ENCODE results near the gene RPP25L. TPM values are rescaled to one million over a fixed set of nuclear protein-coding genes. Genes with fewer than 3 reads are reported as not detected.
"Not testable (repeated sequence)": the region's sequence is repeated elsewhere in the genome, so short reads cannot be mapped to it uniquely, and the experiment has no call there.

Gene RPP25L
- total RNA-seq, 6 donors from 2014 or later: 16.5 to 27.0 (median 21.7) TPM

DNA sequence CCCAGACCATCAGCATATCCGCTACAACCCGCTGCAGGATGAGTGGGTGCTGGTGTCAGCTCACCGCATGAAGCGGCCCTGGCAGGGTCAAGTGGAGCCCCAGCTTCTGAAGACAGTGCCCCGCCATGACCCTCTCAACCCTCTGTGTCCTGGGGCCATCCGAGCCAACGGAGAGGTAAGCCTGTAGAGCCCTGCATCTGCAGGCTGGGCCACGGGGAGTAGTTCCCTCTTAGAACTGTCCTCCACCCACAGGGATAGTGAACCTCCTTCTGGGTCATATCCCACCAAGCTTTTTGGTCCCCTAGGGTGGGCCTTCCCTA lies 35.1 kb upstream of the RPP25L start:
- no peak for DNase-seq
- Histone ChIP-seq H3K4me1 (peaks cover 28 to 36% (median 30%) of the 10 kb centered on the region in 4 donors), H3K27ac (peak overlapping the region; percentile 76 to 91 (median 83)), H3K27me3 (no peaks in the 10 kb centered on the region), H3K9me3 (no peaks in the 10 kb centered on the region), H3K36me3 (peaks cover 8 to 24% (median 15%) of the 10 kb centered on the region in 4 donors), H3K4me3 (peak overlapping the region; percentile 52 to 92 (median 76))
- no peak for TF ChIP-seq POLR2A (IDR thresholded peaks at IDR 0.05)
- TF ChIP-seq EP300 (IDR thresholded peaks at IDR 0.05): no peak
- 0% methylated on average over 6 to 8 of the region's 8 CpGs for WGBS, 2 donors
- ATAC-seq (ENCODE audit: low FRiP score in 2 of 2): peak in 1 of 2 donors; percentile 4

DNA sequence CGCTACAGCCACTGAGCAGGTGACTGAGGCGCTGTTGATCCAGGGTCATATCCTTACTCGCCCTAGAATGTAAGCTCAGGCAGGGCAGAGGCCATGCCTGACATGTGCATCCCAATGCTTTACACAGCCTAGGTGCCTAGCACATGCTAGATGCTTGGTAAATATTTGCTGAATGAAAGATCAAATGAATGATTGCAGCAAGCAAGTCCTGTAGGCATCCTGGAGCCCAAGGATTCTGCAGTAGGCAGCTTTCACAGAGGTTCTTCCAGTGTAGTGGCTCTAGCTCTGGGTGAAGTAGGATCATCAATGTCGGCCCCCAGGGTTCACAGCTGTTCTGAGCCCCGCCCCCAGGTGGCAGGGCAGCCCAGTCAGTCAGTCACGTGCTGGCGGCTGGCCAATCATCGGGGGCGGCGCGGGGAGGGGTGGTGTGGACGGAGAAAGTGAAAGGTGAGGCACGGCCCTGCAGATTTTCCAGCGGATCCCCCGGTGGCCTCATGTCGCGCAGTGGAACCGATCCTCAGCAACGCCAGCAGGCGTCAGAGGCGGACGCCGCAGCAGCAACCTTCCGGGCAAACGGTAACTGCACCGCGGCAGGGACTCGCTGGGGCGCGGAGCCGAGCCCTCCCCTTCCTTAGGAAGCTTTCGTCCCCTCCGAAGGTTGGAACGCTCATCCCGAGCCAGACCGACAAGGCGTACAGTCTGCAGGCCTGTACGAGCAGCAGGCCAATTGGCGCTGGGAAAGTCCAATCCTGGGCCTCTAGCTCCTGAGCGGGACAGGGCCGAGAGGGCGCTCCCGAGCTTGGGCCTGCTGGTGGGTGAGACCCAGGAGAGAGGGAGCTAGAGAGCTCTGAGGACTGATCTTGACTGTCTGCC lies 34.5 kb upstream of the RPP25L start, which contains the start of gene GALT:
Gene GALT, plus strand, starts transcription at position 465 of the 873 bp plus-strand sequence. Its CDS starts 30 bp downstream, at position 495.
- DNase-seq: peak; percentile 99 to 100
- Histone ChIP-seq H3K27me3 (no peaks in the 10 kb centered on the region), H3K4me1 (peaks cover 25 to 31% (median 26%) of the 10 kb centered on the region in 4 donors), H3K27ac (peak within 1 kb of the TSS; percentile 76 to 91 (median 83)), H3K36me3 (peaks cover 8 to 24% (median 15%) of the 10 kb centered on the region in 4 donors), H3K4me3 (peak within 1 kb of the TSS; percentile 52 to 92 (median 76)), H3K9me3 (no peaks in the 10 kb centered on the region)
- TF ChIP-seq POLR2A (IDR thresholded peaks at IDR 0.05) (peak in 3 of 4 donors; percentile 23 to 75 (median 64)), EP300 (IDR thresholded peaks at IDR 0.05) (no peak), POLR2AphosphoS5 (IDR thresholded peaks at IDR 0.05) (peak; percentile 24 to 81)
- TF ChIP-seq, protein P1, sequence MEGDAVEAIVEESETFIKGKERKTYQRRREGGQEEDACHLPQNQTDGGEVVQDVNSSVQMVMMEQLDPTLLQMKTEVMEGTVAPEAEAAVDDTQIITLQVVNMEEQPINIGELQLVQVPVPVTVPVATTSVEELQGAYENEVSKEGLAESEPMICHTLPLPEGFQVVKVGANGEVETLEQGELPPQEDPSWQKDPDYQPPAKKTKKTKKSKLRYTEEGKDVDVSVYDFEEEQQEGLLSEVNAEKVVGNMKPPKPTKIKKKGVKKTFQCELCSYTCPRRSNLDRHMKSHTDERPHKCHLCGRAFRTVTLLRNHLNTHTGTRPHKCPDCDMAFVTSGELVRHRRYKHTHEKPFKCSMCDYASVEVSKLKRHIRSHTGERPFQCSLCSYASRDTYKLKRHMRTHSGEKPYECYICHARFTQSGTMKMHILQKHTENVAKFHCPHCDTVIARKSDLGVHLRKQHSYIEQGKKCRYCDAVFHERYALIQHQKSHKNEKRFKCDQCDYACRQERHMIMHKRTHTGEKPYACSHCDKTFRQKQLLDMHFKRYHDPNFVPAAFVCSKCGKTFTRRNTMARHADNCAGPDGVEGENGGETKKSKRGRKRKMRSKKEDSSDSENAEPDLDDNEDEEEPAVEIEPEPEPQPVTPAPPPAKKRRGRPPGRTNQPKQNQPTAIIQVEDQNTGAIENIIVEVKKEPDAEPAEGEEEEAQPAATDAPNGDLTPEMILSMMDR (IDR thresholded peaks at IDR 0.05): peak; percentile 19 to 73 (median 66)
- ATAC-seq (ENCODE audit: low FRiP score in 2 of 2): peak; percentile 94
- WGBS, 2 donors: 5 to 36% methylated on average over 5 to 38 of the region's 43 CpGs

DNA sequence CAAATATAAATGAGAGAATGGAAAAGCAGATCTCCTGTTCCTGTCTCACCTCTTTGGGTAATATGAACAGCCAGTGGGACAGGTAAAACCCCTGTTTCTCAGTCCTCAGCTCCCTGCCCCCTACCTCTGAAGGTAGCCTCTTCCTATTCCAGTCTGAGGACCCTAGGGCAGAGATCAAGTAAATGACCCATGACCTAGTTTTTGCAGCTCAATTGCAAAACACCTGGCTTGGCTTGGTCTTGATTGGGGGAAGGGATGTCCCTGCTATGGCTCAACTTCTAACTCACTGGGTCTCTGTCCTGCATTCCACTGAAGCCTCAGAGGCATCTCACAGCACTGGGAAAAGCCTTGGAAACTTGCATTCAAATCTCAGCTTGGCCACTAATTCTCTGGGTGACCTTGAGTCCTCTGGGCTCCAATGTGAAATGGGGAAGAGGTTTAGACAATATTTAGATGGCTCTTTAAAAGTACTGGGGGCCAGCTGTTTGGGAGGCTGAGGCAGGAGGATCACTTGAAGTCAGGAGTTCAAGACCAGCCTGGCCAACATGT lies 32.9 kb upstream of the RPP25L start:
- Histone ChIP-seq H3K4me3 (no peak overlapping the region), H3K27ac (no peak overlapping the region)
- no peak for DNase-seq

DNA sequence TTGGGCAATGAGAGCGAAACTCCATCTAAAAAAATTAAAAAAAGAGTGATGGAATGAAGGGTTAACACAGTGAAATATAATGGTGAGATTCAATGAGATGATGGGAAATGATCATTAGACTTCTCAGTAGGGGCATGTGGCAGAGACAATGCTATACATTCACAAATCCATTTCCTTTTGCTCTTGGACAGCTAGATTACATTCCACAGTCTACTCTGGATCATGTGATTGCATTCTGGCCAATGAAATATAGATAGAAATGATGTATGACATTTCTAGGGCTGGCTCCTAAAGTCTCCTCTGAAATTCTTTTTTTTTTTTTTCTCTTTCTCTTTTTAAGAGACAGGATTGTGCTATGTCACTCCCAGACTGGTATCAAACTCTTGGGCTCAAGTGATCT lies 30.8 kb upstream of the RPP25L start:
- ATAC-seq (ENCODE audit: low FRiP score in 2 of 2): no peak
- DNase-seq: no peak
- H3K4me3 ChIP-seq: no peak overlapping the region

More for the DNA sequence above, 32.9 kb upstream of the RPP25L start:
- Histone ChIP-seq H3K9me3 (no peaks in the 10 kb centered on the region), H3K27me3 (no peaks in the 10 kb centered on the region), H3K36me3 (peaks cover 5 to 18% (median 14%) of the 10 kb centered on the region in 4 donors), H3K4me1 (peaks cover 17 to 24% (median 18%) of the 10 kb centered on the region in 4 donors)
- TF ChIP-seq POLR2AphosphoS5 (IDR thresholded peaks at IDR 0.05) (no peak), EP300 (IDR thresholded peaks at IDR 0.05) (no peak), POLR2A (IDR thresholded peaks at IDR 0.05) (no peak)
- TF ChIP-seq, protein P1 (IDR thresholded peaks at IDR 0.05): no peak
- no peak for ATAC-seq (ENCODE audit: low FRiP score in 2 of 2)

DNA sequence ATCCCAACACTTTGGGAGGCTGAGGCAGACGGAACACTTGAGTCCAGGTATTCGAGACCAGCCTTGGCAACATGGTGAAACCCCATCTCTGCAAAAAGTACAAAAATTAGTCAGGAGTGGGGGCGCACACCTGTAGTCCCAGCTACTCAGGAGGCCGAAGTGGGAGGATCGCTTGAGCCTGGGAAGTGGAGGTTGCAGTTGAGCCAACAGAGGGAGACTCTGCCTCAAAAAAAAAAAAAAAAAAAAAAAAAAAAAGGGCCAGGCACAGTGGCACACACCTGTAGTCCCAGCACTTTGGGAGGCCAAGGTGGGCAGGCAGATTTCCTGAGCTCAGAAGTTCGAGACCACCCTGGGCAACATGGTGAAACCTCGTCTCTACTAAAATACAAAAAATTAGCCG lies 27.4 kb upstream of the RPP25L start:
- ATAC-seq (ENCODE audit: low FRiP score in 2 of 2); H3K27me3 ChIP-seq: not testable (repeated sequence)
- WGBS, 2 donors: 95 to 96% methylated on average over 8 of the region's 8 CpGs

More for the DNA sequence above, 30.8 kb upstream of the RPP25L start:
- TF ChIP-seq POLR2AphosphoS5 (IDR thresholded peaks at IDR 0.05) (no peak), POLR2A (IDR thresholded peaks at IDR 0.05) (no peak), EP300 (IDR thresholded peaks at IDR 0.05) (no peak)
- TF ChIP-seq, protein P1 (IDR thresholded peaks at IDR 0.05): no peak
- Histone ChIP-seq H3K27ac (no peak overlapping the region), H3K27me3 (no peaks in the 10 kb centered on the region), H3K36me3 (no peaks in the 10 kb centered on the region), H3K9me3 (no peaks in the 10 kb centered on the region), H3K4me1 (peaks cover 16 to 21% (median 18%) of the 10 kb centered on the region in 4 donors)
- WGBS, 2 donors: 94 to 97% methylated on average over 1 of the region's 1 CpG

More for the DNA sequence above, 27.4 kb upstream of the RPP25L start:
- not testable (repeated sequence) for H3K9me3 ChIP-seq, DNase-seq, H3K4me3 ChIP-seq, H3K27ac ChIP-seq, H3K36me3 ChIP-seq
- H3K4me1 ChIP-seq: peaks cover 21 to 23% (median 22%) of the 10 kb centered on the region in 4 donors

Data from upper lobe of left lung (tissue), 6 donors.